H1 (cell line): ENCODE results near the gene CBX2. TPM values are rescaled to one million over a fixed set of nuclear protein-coding genes. Genes with fewer than 3 reads are reported as not detected.
A peak's percentile ranks its signal among the peaks of the same experiment; 100 is the strongest.

Source experiments
- CHD1 ChIP-seq: IDR thresholded peaks from 2 replicates; pipeline ENCODE4 v1.6.1; 2012; ENCODE audit warnings: low read depth, low read length, improper control_type of control experiment
- MAFK ChIP-seq: IDR thresholded peaks from 2 replicates; pipeline ENCODE4 v1.6.1; 2012; ENCODE audit warnings: low read depth, mild to moderate bottlenecking, improper control_type of control experiment, low read length
- NRF1 ChIP-seq: IDR thresholded peaks from 2 replicates; pipeline ENCODE4 v1.6.1; 2011; ENCODE audit warnings: mild to moderate bottlenecking, low read depth, low read length, improper control_type of control experiment
- SP4 ChIP-seq: IDR thresholded peaks from 2 replicates; pipeline ENCODE4 v1.6.1; 2012; ENCODE audit warnings: low read length, inconsistent platforms
- TAF1 ChIP-seq: IDR thresholded peaks from 2 replicates; pipeline ENCODE4 v1.6.1; 2011; ENCODE audit warnings: mild to moderate bottlenecking, low read depth, low read length
- ZNF274 ChIP-seq: IDR thresholded peaks from 2 replicates; pipeline ENCODE4 v1.7.0; 2012; ENCODE audit warnings: low read length, borderline replicate concordance; ENCODE audit errors: extremely low read depth
- polyA plus RNA-seq, 7 experiments: library from polyadenylated mRNA; depleted of rRNA in 3 of 7; stranded (reverse) in 5 of 7; unstranded in 2 of 7; fragments of >200 nt in 5 of 7; fragments of 200-250 nt in 2 of 7; gene quantifications; 1 replicate in 5 of 7; 2 replicates in 1 of 7; 4 replicates in 1 of 7; pipeline versions ENCODE4 v1.2.1 to v1.2.3, GENCODE V29; 2011 to 2013; ENCODE audit warnings: missing spikeins in 2 of 7, mixed read lengths in 2 of 7
- total RNA-seq: library from RNA; stranded (reverse); fragmentation: NEBNext Ultra II Directional; extraction: Animal tissue kit (Norgen Biotek cat#: 25700); gene quantifications from 2 replicates; pipeline ENCODE4 v1.2.1, GENCODE V29; 2021

CBX2 gene
- total and polyA plus RNA-seq, 2 of the 8 experiments (the other 6 are each of a cell fraction or from before 2014, with no cell fraction given): 64.3 to 83.9 TPM

- TF ChIP-seq TAF1 (peak; percentile 34; the same call in 1 of the 2 replicates), CHD1 (no peak), MAFK (no peak), NRF1 (no peak), ZNF274 (no peak), SP4 (no peak)
- TF ChIP-seq, all 59 proteins: peak for 7
Observed at GRCh38 chr17:79813297-79814126, 35.6 kb downstream of the CBX2 start (continued).
